Hematopoietic multipotent progenitor cell treated with erythropoietin and hydrocortisone succinate and interleukin-3 and kit ligand, for 15 days (in vitro differentiated cells): ENCODE data around the gene MAPK12.
"Not testable (repeated sequence)": the region's sequence is repeated elsewhere in the genome, so short reads cannot be mapped to it uniquely, and the experiment has no call there.

Experiments used
- DNase-seq: peaks from one replicate; pipeline ENCODE4 v3.0.0-alpha.2; 2015; ENCODE audit warnings: low spot score

The MAPK12 gene

GRCh38 chr22:50216055-50216683 is 45.3 kb downstream of the MAPK12 start:
- DNase-seq: no peak

DNA sequence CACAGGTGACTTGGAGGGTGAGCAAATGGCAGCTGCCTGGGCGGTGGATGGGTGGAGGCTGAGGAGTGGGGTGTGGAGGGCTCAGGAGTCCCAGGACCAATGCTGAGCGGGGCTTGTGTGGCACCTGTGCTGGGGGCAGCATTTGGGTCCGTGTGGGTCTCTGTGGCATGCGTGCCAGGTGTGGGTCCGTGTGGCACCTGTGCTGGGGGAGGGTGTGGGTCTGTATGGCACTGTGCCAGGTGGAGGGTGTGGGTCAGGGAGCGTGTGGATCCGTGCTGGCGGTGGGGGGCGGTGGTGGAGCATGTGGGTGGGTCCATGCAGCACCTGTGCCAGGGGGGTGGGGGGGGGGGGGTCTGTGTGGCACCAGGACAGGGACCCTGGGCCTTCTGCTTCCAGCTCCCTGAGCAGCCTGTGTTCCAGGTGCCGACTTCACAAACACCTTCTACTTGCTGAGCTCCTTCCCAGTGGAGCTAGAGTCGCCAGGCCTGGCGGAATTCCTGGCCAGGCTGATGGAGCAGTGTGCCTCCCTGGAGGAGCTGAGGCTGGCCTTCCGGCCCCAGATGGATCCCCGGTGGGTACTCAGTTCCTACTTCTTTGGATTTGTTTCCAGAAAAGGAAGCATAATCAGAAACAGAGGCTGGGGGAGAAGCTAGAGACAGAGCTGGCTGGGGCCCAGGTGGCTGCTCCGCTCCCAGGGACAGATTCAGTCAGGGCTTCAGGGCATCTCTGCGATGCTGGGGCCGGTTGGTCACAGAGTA is 46.0 kb downstream of the MAPK12 start:
- no peak for DNase-seq

- no peak for DNase-seq
These were observed 48.2 kb downstream of the MAPK12 start for GRCh38 chr22:50213263-50213662.

DNA sequence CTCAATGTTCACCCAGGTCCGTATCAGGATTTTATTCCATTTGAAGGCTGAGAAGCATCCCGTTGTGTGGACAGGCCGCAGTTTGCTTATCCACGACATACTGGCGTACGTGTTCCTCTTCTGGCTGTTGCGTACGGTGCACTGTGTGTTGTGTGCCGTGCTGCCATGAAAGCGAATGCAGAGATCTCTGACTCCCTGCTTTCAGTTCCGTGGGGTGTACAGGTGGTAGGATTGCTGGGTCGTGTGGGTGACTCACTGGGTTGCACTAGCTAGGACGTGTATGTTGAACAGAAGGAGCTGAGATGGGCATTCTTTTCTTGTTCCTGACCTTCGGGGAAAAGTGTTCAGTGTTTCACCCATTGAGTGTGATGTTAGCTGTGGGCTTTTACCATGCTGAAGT is 50.3 kb downstream of the MAPK12 start:
- DNase-seq: no peak

DNA sequence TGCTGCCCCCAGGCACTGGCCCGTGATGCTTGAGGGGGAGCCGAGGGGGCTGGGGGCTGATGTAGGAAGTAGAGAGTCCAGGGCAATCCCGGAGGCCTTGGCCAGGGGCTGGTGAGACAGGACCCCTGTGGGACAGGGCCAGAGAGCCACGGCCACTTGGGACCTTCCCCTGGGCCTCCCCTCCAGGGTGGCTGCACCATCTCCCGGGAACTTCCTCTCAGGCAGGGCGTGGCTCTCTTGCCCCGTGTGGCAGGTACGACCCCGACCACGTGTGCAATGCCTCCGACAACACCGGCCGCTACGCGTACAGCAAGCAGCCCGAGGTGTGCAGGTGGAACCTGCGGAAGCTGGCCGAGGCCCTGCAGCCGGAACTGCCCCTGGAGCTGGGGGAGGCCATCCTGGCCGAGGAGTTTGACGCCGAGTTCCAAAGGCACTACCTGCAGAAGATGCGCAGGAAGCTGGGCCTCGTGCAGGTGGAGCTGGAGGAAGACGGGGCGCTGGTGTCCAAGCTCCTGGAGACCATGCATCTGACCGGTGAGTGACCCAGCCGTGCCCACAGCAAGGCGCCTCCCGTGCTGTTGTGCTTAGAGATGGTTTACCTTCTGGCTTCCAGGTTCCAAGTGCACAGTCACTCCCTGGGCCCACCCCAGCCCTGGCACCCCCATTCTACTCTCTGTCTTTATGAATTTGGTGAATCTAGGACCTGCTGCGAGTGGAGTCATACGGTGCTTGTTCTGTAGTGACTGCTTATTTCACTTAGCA is 50.9 kb downstream of the MAPK12 start:
- DNase-seq: no peak

DNA sequence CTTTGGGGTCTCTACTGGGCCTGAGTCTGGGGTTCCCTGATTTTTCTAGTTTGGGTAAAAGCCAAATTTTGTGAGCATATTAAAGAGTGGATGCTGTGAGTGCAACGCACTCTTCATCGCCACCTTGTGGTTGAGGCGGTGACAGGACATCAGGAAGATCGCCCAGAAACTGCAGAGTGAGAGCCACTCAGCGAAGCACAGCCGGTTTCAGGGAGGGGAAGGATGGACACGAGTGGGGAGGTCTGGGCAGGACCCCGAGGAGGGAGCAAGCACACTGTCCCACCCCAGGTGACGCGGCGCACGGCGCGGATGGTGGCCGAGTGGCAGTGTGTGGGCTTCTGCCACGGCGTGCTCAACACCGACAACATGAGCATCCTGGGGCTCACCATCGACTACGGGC is 51.6 kb downstream of the MAPK12 start:
- peak; percentile 70 for DNase-seq

DNA sequence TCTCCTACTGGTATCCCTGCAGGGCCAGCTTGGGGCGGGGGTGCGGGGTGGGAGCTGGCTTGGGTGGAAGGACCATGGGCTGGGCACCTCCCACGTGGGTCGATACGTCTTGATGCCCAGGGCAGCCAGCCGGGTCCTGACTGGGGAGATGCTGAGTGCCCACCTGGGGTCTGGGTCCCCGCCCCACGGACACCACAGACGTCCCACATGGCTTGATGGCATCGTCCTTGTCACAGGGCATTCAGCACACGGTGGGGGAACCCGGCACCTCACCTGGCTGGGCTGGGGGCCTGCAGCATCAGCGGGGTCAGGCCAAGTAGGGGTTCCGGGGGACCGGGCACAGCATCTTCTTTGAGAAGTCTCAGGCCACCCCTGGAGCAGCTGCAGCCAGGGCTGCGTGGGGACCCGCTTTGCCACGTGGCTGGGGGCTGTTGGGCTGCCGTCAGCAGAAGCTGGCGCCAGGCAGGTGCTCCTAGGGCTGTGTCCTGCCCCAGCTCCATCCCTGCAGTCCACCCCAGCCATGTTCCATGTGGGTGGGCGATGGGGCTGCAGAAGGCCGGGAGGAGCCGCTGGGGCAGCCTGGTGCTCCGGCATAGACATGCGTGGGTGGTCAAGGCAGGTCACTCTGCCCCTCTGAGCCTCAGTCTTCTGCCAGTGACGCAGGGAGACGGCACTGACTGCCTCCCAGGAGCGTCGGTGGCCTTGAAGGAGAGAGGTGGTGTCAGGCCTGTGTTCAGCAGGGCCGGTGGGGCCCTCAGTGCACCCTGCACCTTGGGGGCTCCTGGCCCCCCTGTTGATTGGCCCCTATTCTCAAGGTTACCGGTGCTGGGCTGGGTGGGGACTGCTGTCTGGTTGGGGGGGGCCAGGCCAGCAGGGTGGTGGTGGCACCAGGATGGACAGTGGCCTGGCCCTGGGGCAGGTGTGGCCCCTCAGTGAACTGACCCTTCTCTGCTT is 52.3 kb downstream of the MAPK12 start:
- DNase-seq: no peak

GRCh38 chr22:50208430-50208938 is 53.0 kb downstream of the MAPK12 start:
- DNase-seq: no peak

DNA sequence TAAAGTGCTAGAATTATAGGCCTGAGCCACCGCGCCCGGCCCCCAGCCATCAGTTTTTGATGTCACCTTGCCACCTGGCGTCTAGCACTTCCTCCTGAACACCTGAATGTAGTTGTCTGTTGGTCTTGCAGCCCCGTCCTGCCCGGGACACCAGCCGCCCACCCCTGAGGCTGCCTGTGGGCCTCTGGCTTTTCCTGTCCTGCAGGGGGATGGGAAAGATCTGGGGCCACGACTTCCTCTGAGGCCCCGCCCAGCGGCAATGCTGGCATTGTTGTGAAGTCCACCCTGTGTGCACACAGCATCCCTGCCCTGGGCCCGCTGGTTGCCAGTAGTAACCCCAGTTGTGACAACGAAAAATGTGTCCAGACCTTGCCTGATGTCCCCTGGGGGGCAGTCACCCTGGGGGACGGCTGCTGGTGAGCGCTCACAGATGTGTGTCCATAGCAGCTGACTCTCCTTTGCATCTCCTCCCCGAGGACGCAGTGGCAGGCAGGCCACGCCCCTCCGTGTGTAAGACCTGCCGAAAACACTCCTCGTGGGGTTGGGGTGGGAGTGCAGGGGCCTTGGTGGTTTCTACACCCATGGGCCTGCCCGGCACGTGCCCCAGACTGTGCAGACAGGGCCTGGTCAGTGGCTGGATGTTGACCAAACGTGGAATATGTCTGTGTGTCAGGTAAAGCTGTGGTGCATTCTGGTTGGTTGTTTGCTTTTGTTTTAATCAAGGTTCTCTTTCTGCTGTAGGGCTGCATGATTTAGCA is 53.9 kb downstream of the MAPK12 start:
- no peak for DNase-seq

GRCh38 chr22:50206599-50206998 is 54.9 kb downstream of the MAPK12 start:
- no peak for DNase-seq

- DNase-seq: no peak
These were observed 55.5 kb downstream of the MAPK12 start for GRCh38 chr22:50205781-50206569.

DNA sequence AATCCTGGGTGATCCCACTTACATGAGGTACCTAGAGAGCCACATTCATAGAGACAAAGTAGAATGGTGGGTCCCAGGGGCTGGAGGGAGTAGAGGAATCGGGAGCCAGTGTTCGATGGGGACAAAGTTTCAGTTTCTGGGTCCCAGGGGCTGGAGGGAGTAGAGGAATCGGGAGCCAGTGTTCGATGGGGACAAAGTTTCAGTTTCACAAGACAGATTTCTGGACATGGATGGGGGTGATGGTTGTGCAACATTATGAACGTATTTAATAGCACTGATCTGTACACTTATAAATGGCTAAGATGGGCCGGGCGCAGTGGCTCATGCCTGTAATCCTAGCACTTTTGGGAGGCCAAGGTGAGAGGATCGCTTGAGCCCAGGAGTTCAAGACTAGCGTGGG is 56.5 kb downstream of the MAPK12 start:
- not testable (repeated sequence) for DNase-seq

- no peak for DNase-seq
These were observed 56.9 kb downstream of the MAPK12 start for GRCh38 chr22:50204571-50204970.

- no peak for DNase-seq
These were observed 58.2 kb downstream of the MAPK12 start for GRCh38 chr22:50203288-50203687.
